ENCODE measurements around the gene AMBRA1.

AMBRA1 gene

DNA sequence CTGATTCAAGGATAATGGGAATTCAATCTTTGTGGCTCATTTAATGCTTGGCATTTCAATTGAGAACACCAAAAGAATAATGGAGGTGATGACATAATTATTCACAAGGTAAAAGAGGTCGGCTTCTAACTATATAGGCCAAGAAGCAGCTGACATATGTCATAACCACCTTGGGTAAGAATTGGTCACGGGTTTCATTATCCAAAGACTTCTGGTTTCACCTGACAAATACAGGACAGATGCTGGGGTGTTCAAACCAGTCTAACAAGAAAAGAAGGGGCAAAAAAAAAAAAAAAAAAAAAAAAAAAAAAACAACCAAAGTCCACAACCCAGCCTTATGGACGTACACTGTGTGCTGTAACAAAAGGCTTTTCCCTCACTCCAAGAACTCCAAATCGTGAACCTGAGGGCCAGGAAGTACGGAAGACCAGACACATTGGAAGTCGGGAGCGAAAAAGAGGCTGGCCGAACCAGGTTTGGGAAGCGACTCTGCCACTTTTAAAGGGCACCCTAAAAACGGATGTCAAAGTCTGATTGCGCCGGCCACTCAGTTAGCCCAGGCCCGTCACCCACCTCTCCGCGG lies 22.8 kb upstream of the AMBRA1 start:
- peak in 1 of 2 donors; percentile 42 for DNase-seq (ENCODE audit: low read depth in 2 of 2)
- H3K4me3 ChIP-seq (replicated peaks in 1 of 2; ENCODE audit: low read depth in 2 of 2, low read length in 2 of 2) = peak overlapping the region; percentile 80 to 97
- no peak for TF ChIP-seq CTCF (IDR thresholded peaks at IDR 0.05; ENCODE audit: low read depth, low read length)

- no peak overlapping the region for H3K4me3 ChIP-seq (replicated peaks in 1 of 2; ENCODE audit: low read depth in 2 of 2, low read length in 2 of 2)
- TF ChIP-seq CTCF (IDR thresholded peaks at IDR 0.05; ENCODE audit: low read depth, low read length) = no peak
- DNase-seq (ENCODE audit: low read depth in 2 of 2) = peak in 1 of 2 donors; percentile 39
These were observed 21.9 kb upstream of the AMBRA1 start for GRCh38 chr11:46615756-46616155.

- DNase-seq (ENCODE audit: low read depth in 2 of 2) = no peak
- no peak overlapping the region for H3K4me3 ChIP-seq (replicated peaks in 1 of 2; ENCODE audit: low read depth in 2 of 2, low read length in 2 of 2)
- TF ChIP-seq CTCF (IDR thresholded peaks at IDR 0.05; ENCODE audit: low read depth, low read length) = no peak
These were observed 18.5 kb upstream of the AMBRA1 start for GRCh38 chr11:46612326-46612725.

DNA sequence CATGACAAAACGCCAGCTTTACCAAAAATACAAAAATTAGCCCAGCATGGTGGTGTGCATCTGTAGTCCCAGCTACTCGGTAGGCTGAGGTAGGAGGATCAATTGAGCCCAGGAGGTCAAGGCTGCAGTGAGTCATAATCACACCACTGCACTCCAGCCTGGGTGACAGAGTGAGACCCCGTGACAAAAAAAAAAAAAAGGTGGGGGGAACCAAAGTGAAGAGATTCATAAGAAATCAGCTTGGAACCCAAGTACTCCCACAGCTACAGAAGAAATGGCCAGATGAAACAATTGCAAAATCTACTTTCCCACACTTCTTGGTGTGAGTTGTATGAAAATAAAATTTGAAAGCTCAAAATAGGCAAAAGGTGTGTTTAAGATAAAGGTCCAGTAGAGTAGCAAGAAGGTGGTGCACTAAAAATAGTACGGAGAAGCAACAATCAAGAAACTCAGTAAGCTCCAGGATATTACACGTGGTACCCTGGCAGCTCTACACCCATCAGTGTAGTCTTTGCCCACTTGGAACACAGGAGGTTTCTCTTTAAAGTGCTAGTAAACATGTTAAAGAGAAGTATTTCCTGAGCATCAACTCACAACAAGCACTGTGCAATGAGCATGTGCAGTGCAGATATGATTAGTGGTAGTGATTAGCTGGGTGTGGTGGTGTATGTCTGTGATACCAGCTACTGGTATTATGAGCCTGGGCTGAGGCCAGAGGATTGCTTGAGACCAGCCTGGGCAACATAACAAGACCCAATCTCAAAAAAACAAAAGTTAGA lies 17.9 kb upstream of the AMBRA1 start:
- H3K4me3 ChIP-seq (replicated peaks in 1 of 2; ENCODE audit: low read depth in 2 of 2, low read length in 2 of 2) = no peak overlapping the region
- no peak for DNase-seq (ENCODE audit: low read depth in 2 of 2)
- TF ChIP-seq CTCF (IDR thresholded peaks at IDR 0.05; ENCODE audit: low read depth, low read length) = no peak

GRCh38 chr11:46609386-46609785 lies 15.6 kb upstream of the AMBRA1 start:
- TF ChIP-seq CTCF (IDR thresholded peaks at IDR 0.05; ENCODE audit: low read depth, low read length) = no peak
- DNase-seq (ENCODE audit: low read depth in 2 of 2) = no peak
- H3K4me3 ChIP-seq (replicated peaks in 1 of 2; ENCODE audit: low read depth in 2 of 2, low read length in 2 of 2) = no peak overlapping the region

DNA sequence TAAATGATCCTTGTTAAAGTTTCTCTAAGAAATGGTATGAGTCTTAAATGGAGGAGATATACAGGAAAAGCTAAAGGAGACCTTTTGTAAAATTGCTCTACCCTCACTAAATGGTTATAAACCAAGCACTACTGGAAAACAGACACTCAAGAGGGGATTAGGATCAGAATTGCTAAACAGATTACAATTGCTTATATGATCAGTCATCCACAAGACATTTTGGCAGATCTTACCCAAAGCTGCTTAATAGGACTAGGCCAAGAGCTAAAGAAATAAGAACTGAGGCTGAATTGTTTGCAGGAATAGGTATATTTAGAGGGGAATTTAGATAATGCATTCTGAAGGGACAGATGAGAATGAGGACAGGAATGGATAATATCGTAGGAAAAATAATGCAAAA lies 13.7 kb upstream of the AMBRA1 start:
- no peak for TF ChIP-seq CTCF (IDR thresholded peaks at IDR 0.05; ENCODE audit: low read depth, low read length)
- no peak overlapping the region for H3K4me3 ChIP-seq (replicated peaks in 1 of 2; ENCODE audit: low read depth in 2 of 2, low read length in 2 of 2)
- no peak for DNase-seq (ENCODE audit: low read depth in 2 of 2)
